Cardiac muscle cell (in vitro differentiated cells and primary cell): ENCODE data around the gene SMC1B. TPM values are rescaled to one million over a fixed set of nuclear protein-coding genes. Genes with fewer than 3 reads are reported as not detected.

ENCODE experiments used
- DNase-seq, 2 donors: peaks; one replicate each; pipeline versions ENCODE4 v3.0.0 to v3.0.0-alpha.2; 2010 to 2017; ENCODE audit warnings: low read depth in 1 of 2, low spot score in 1 of 2
- H3K27ac ChIP-seq: fragments of 200-600 bp; sonication (generic); 2 replicates; pipeline ENCODE4 v1.5.1; 2016
- H3K27me3 ChIP-seq: fragments of 200-600 bp; sonication (generic); 2 replicates; pipeline ENCODE4 v1.6.0; 2016; ENCODE audit warnings: control low read depth
- H3K36me3 ChIP-seq: fragments of 200-600 bp; sonication (generic); 2 replicates; pipeline ENCODE4 v1.5.1; 2016; ENCODE audit warnings: control low read depth
- H3K4me1 ChIP-seq: fragments of 200-600 bp; sonication (generic); 2 replicates; pipeline ENCODE4 v1.8.1; 2017; ENCODE audit warnings: low read depth, mild to moderate bottlenecking, mixed run types
- H3K4me3 ChIP-seq: fragments of 200-600 bp; sonication (generic); 2 replicates; pipeline ENCODE4 v1.5.1; 2016; ENCODE audit warnings: mild to moderate bottlenecking
- H3K9me3 ChIP-seq: fragments of 200-600 bp; sonication (generic); 2 replicates; pipeline ENCODE4 v1.5.1; 2017; ENCODE audit warnings: low read depth, mild to moderate bottlenecking, control low read depth
- CTCF ChIP-seq: IDR thresholded peaks from 2 replicates; pipeline ENCODE4 v1.5.1; 2012; ENCODE audit warnings: low read depth, mild to moderate bottlenecking, low read length
- polyA plus RNA-seq: library from polyadenylated mRNA; unstranded; fragments of >200 nt; fragmentation: Nextera tagmentation; extraction: Ambion mirVana; gene quantifications from 2 replicates; pipeline ENCODE4 v1.2.1, GENCODE V29; 2016
- total RNA-seq: library from RNA; depleted of rRNA; stranded (reverse); fragments of >200 nt; gene quantifications from 2 replicates; pipeline ENCODE4 v1.2.3, GENCODE V29; 2016

SMC1B gene
- total and polyA plus RNA-seq, 2 experiments from 2014 or later: 0.15 TPM; not detected in 1

GRCh38 chr22:45316796-45317526 is 96.4 kb downstream of the SMC1B start:
- Histone ChIP-seq H3K27me3 (no peaks in the 10 kb centered on the region), H3K4me3 (no peak overlapping the region), H3K4me1 (peaks cover 57% of the 10 kb centered on the region), H3K27ac (peak overlapping the region; percentile 82), H3K9me3 (no peaks in the 10 kb centered on the region), H3K36me3 (no peaks in the 10 kb centered on the region)
- DNase-seq: no peak
- TF ChIP-seq CTCF: no peak

DNA sequence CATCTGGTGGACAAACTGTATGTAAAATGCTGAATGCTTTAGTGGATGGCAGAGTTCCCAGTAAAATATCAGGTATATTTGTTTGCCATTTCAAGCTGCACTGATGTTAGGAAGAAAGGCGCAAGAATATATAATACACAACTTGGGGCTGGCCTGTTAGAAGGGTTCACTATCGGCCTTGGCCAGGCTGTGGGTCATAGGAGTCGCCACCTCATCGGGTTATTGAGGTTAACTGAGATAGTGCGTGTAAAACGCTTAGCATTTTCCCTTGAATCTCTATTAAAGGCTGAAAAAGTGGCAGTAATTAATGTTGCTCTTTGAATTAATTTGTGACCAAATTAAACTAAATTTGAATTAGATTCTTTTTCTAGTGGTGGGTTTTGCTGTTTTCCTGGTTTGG is 98.6 kb downstream of the SMC1B start:
- Histone ChIP-seq H3K36me3 (no peaks in the 10 kb centered on the region), H3K27me3 (no peaks in the 10 kb centered on the region), H3K9me3 (no peaks in the 10 kb centered on the region), H3K27ac (peak overlapping the region; percentile 74), H3K4me1 (peaks cover 66% of the 10 kb centered on the region), H3K4me3 (no peak overlapping the region)
- DNase-seq: no peak
- no peak for TF ChIP-seq CTCF

DNA sequence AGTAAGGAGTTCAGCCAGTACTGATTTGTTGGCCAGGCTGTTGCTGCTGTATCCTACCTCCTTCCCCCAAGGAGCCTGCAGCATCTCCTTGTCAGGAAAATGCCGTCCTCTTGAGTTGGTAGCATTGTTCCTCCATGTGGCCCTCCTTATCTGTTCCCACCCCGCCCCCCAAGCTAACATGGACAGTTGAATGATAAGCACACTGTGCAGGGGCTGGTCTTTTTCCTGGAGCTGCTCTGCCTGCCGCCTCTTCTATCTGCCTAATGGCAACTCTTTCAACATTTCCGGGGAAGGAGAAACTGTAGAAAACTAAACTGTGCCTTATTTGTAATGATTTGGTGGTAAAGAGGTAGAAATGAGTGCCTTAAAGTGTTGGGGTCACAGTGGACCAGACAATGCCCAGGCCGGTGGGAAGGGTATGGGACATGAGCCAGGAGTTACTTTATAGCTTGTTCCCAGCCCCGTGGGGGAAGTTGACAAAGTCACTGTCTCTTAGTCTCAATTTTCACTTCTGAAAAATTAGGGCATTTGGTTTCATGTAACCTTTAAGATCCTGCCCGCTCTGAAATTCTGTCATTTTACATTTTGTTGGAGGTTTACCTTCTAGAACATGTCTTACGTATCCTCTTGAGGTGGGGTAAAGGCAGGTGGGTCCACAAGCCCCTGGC is 99.2 kb downstream of the SMC1B start:
- H3K9me3 ChIP-seq: no peaks in the 10 kb centered on the region
- no peaks in the 10 kb centered on the region for H3K36me3 ChIP-seq
- H3K27ac ChIP-seq: peak overlapping the region; percentile 74
- TF ChIP-seq CTCF: no peak
- H3K4me3 ChIP-seq: no peak overlapping the region
- H3K4me1 ChIP-seq: peaks cover 62% of the 10 kb centered on the region
- H3K27me3 ChIP-seq: no peaks in the 10 kb centered on the region
- peak; percentile 50 to 70 for DNase-seq

GRCh38 chr22:45312856-45313255 is 100.5 kb downstream of the SMC1B start:
- no peak overlapping the region for H3K4me3 ChIP-seq
- TF ChIP-seq CTCF: no peak
- H3K4me1 ChIP-seq: peaks cover 48% of the 10 kb centered on the region
- no peaks in the 10 kb centered on the region for H3K27me3 ChIP-seq
- H3K27ac ChIP-seq: peak overlapping the region; percentile 58
- no peaks in the 10 kb centered on the region for H3K36me3 ChIP-seq
- no peaks in the 10 kb centered on the region for H3K9me3 ChIP-seq
- no peak for DNase-seq

GRCh38 chr22:45312415-45312814 is 101.0 kb downstream of the SMC1B start:
- Histone ChIP-seq H3K4me3 (no peak overlapping the region), H3K27ac (peak overlapping the region; percentile 58), H3K27me3 (no peaks in the 10 kb centered on the region), H3K36me3 (no peaks in the 10 kb centered on the region), H3K9me3 (no peaks in the 10 kb centered on the region), H3K4me1 (peaks cover 44% of the 10 kb centered on the region)
- no peak for DNase-seq
- no peak for TF ChIP-seq CTCF
